HepG2 (cell line): ENCODE data around the gene TRIM66. TPM values are rescaled to one million over a fixed set of nuclear protein-coding genes. Genes with fewer than 3 reads are reported as not detected.

ENCODE experiments used
- ATAC-seq: fragments of 200-7000 bp; cut with Tn5 transposase; 3 replicates; pipeline ENCODE4 v1.9.1; 2020; ENCODE audit warnings: mild to moderate bottlenecking, moderate library complexity
- BruUV-seq: library from RNA; stranded (reverse); fragments of 400-500 nt; replicated peaks from 2 replicates; lab custom pipeline; 2021; lab: Mats Ljungman, UMichigan
- CTCF ChIA-PET: fragments of 300-600 bp; formaldehyde crosslinking; extraction: SDS; loops from one replicate; lab custom pipeline; 2021; ENCODE audit warnings: low total read pairs, inconsistent platforms, low intra/inter-chr PET ratio; lab: Yijun Ruan, JAX
- POLR2A ChIA-PET: fragments of 350-600 bp; sonication (Branson Sonifier 250); formaldehyde crosslinking; loops from one replicate; lab custom pipeline; 2020; ENCODE audit warnings: antibody characterized with exemption, inconsistent platforms; lab: Yijun Ruan, JAX
- DNase-seq: peaks from one replicate; pipeline ENCODE4 v3.0.0-alpha.2; 2015; ENCODE audit warnings: low spot score
- FAIRE-seq: peaks from 3 replicates; lab custom pipeline; 2011; peaks lifted over from hg19 to GRCh38; lab: Jason Lieb, UNC
- H2AFZ ChIP-seq: one replicate; pipeline ENCODE4 v1.6.1; 2011; ENCODE audit warnings: low read length, inconsistent platforms
- H3K27ac ChIP-seq: fragments of 300-600 bp; 3 replicates; pipeline ENCODE4 v1.8.0; 2011; ENCODE audit warnings: mixed run types, mild to moderate bottlenecking, mixed read lengths, low read length, inconsistent platforms; ENCODE audit not compliant: insufficient read depth; ENCODE audit errors: extremely low read length
- H3K27me3 ChIP-seq, 2 experiments: fragments of 200-600 bp in 1 of 2; 2 replicates in 1 of 2; 3 replicates in 1 of 2; pipeline versions ENCODE4 v1.6.0 to v1.8.0; 2011; ENCODE audit warnings: low read length in 2 of 2, mild to moderate bottlenecking in 2 of 2, moderate library complexity in 2 of 2, inconsistent platforms in 1 of 2; ENCODE audit not compliant: insufficient read depth in 2 of 2, control insufficient read depth in 1 of 2
- H3K36me3 ChIP-seq, 2 experiments: fragments of 200-600 bp in 1 of 2; replicated peaks in 1 of 2; 2 replicates in 1 of 2; 3 replicates in 1 of 2; pipeline versions ENCODE4 v1.5.1 to v1.8.0; 2011; ENCODE audit warnings: low read length in 2 of 2, inconsistent platforms in 1 of 2; ENCODE audit not compliant: insufficient read depth in 2 of 2, control insufficient read depth in 1 of 2
- H3K4me1 ChIP-seq: 2 replicates; pipeline ENCODE4 v1.5.1; 2012; ENCODE audit warnings: low read length, inconsistent platforms; ENCODE audit not compliant: insufficient read depth
- H3K4me2 ChIP-seq: 2 replicates; pipeline ENCODE4 v1.6.0; 2011; ENCODE audit warnings: low read depth, low read length, inconsistent platforms
- H3K4me3 ChIP-seq, 3 experiments: fragments of 200-600 bp in 1 of 3; sonication (generic), shearing (Covaris generic) in 1 of 3; replicated peaks in 1 of 3; 2 replicates each; pipeline ENCODE4 v1.5.1; 2011 to 2016; ENCODE audit warnings: low read length in 3 of 3, inconsistent platforms in 2 of 3, low read depth in 2 of 3, mild to moderate bottlenecking in 2 of 3, control low read depth in 1 of 3, mixed read lengths in 1 of 3; ENCODE audit not compliant: insufficient read depth in 1 of 3
- H3K79me2 ChIP-seq: one replicate; pipeline ENCODE4 v1.6.1; 2011; ENCODE audit warnings: low read length, inconsistent platforms; ENCODE audit not compliant: insufficient read depth
- H3K9ac ChIP-seq: 2 replicates; pipeline ENCODE4 v1.6.0; 2011; ENCODE audit warnings: mild to moderate bottlenecking, low read depth, low read length, inconsistent platforms; ENCODE audit not compliant: insufficient read depth
- H3K9me3 ChIP-seq: 2 replicates; pipeline ENCODE4 v1.5.1; 2012; ENCODE audit warnings: mild to moderate bottlenecking, low read length
- H4K20me1 ChIP-seq: 2 replicates; pipeline ENCODE4 v1.6.0; 2011; ENCODE audit warnings: inconsistent platforms, mild to moderate bottlenecking, low read length, moderate library complexity; ENCODE audit not compliant: insufficient read depth
- KDM5A ChIP-seq: fragments of 200-600 bp; sonication (generic); IDR thresholded peaks from 2 replicates; pipeline ENCODE4 v1.7.0; 2018; ENCODE audit warnings: antibody characterized with exemption, mild to moderate bottlenecking, low read length, borderline replicate concordance
- MEIS1 ChIP-seq: sonication (generic); formaldehyde crosslinking; IDR thresholded peaks from 2 replicates; pipeline ENCODE4 v1.9.0; 2021; ENCODE audit warnings: mild to moderate bottlenecking, missing genetic modification reagents, moderate library complexity, borderline replicate concordance
- NR3C1 ChIP-seq: sonication (generic); formaldehyde crosslinking; IDR thresholded peaks from 2 replicates; pipeline ENCODE4 v1.4.0; 2020; ENCODE audit warnings: missing genetic modification reagents
- PHF20 ChIP-seq: sonication (generic); formaldehyde crosslinking; IDR thresholded peaks from 2 replicates; pipeline ENCODE4 v1.5.0; 2020; ENCODE audit warnings: mild to moderate bottlenecking, missing genetic modification reagents
- ZFP90 ChIP-seq: sonication (generic); formaldehyde crosslinking; IDR thresholded peaks from 2 replicates; pipeline ENCODE4 v1.8.0; 2022; ENCODE audit warnings: missing genetic modification reagents, mild to moderate bottlenecking, inconsistent platforms, borderline replicate concordance
- ZNF275 ChIP-seq: sonication (generic); formaldehyde crosslinking; IDR thresholded peaks from 2 replicates; pipeline ENCODE4 v1.8.0; 2022; ENCODE audit warnings: missing genetic modification reagents, mild to moderate bottlenecking, inconsistent platforms, borderline replicate concordance
- ZNF430 ChIP-seq: sonication (generic); formaldehyde crosslinking; IDR thresholded peaks from 2 replicates; pipeline ENCODE4 v1.9.0; 2021; ENCODE audit warnings: mild to moderate bottlenecking, missing genetic modification reagents
- ZNF446 ChIP-seq: sonication (generic); formaldehyde crosslinking; IDR thresholded peaks from 2 replicates; pipeline ENCODE4 v1.5.0; 2020; ENCODE audit warnings: mild to moderate bottlenecking, missing genetic modification reagents
- ZNF564 ChIP-seq: sonication (generic); formaldehyde crosslinking; IDR thresholded peaks from 2 replicates; pipeline ENCODE4 v1.8.1; 2023; ENCODE audit warnings: mild to moderate bottlenecking, missing genetic modification reagents
- WGBS: methylation state at CpG from one replicate; pipeline ENCODE4 v1.1.6; 2017; ENCODE audit warnings: low lambda C conversion rate; 5-methylcytosine and 5-hydroxymethylcytosine counted together
- in situ Hi-C: cut with HindIII; loops from 2 replicates; pipeline ENCODE4 v1.10.0; 2017; ENCODE audit warnings: low pct_unique_long_range_greater_than_20kb; ENCODE audit not compliant: extremely low pct_ligation_motif_present
- intact Hi-C: fragments of 100-400 bp; cut with micrococcal nuclease; formaldehyde crosslinking; loops from one replicate; pipeline ENCODE4 v1.10.0; 2022; ENCODE audit not compliant: unreplicated experiment
- polyA plus RNA-seq, 8 experiments: library from polyadenylated mRNA; depleted of rRNA in 3 of 8; stranded (reverse) in 7 of 8; unstranded in 1 of 8; fragments of >200 nt; fragmentation: Illumina TruSeq in 4 of 8; extraction: Trizol in 4 of 8; gene quantifications; 2 replicates each; pipeline versions ENCODE4 v1.2.1 to v1.2.3, GENCODE V29; 2011 to 2016; ENCODE audit warnings: low read depth in 4 of 8, missing spikeins in 1 of 8, mixed read lengths in 1 of 8; ENCODE audit not compliant: insufficient read depth in 1 of 8
- total RNA-seq, 5 experiments: library from RNA; depleted of rRNA; stranded (reverse); fragments of >200 nt; fragmentation: Illumina TruSeq; extraction: Trizol; gene quantifications; 2 replicates each; pipeline ENCODE4 v1.2.3, GENCODE V29; 2016; ENCODE audit warnings: low read depth in 1 of 5
- TF ChIP-seq, protein P1 (sequence below): sonication (generic); formaldehyde crosslinking; IDR thresholded peaks from 2 replicates; pipeline ENCODE4 v1.8.0; 2022; ENCODE audit warnings: mild to moderate bottlenecking, missing genetic modification reagents, borderline replicate concordance
- TF ChIP-seq, protein P2 (sequence below): sonication (generic); formaldehyde crosslinking; IDR thresholded peaks from 2 replicates; pipeline ENCODE4 v1.8.0; 2022; ENCODE audit warnings: missing genetic modification reagents, mild to moderate bottlenecking, moderate library complexity, borderline replicate concordance

Gene TRIM66
- total and polyA plus RNA-seq, 2 of the 13 experiments (the other 11 are each of a cell fraction or from before 2014, with no cell fraction given) = 4.9 to 6.1 TPM

DNA sequence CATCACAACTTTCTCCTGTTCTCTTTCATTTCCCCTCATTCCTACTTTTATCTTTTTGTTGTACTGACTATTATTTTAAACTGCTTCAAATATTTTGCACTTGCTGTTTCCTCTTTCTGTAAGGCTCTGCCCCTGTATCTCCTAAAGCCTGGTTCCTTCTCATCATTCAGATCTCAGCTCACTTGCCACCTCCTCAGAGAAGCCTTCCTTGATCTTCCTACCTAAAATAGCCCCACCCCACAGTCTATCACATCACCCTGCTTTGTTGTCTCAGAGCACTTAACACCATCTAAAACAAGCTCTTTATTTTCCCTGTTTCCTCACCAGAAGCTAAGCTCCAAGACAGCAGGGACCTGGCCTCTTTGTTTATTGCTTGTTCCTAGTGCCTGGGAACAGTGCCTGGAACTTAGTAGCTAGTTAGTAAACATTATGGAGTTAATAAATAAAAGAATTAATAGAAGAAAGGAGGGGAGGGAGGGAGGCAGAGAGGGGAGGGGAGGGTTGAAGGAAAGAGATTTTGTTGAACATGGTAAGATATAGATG lies 85.9 kb downstream of the TRIM66 start:
- Histone ChIP-seq H3K4me3 (no peak overlapping the region), H3K9ac (no peak overlapping the region), H3K4me2 (no peak overlapping the region), H3K27ac (no peak overlapping the region), H3K36me3 (no peaks in the 10 kb centered on the region), H3K79me2 (no peaks in the 10 kb centered on the region), H4K20me1 (no peaks in the 10 kb centered on the region), H2AFZ (no peak overlapping the region), H3K9me3 (no peaks in the 10 kb centered on the region), H3K27me3 (no peaks in the 10 kb centered on the region), H3K4me1 (peaks cover 16% of the 10 kb centered on the region)
- DNase-seq (no peak), ATAC-seq (no peak), FAIRE-seq (no peak)
- ChIA-PET CTCF (no interaction called here), POLR2A (no interaction called here)
- BruUV-seq = no TSS peak
- TF ChIP-seq ZNF430 (CRISPR knock-in tag) (no peak), MEIS1 (CRISPR knock-in tag) (no peak)
- intact Hi-C loops (no loop called here), in situ Hi-C loops (no loop called here)

GRCh38 chr11:8593935-8594909 lies 88.2 kb downstream of the TRIM66 start, which contains the start of gene STK33:
Gene STK33 (minus strand): TSS chr11:8594228. CDS start chr11:8474905, 119,323 bp downstream.
- Histone ChIP-seq H3K27ac (no peak within 1 kb of the TSS), H3K9ac (peak within 1 kb of the TSS; percentile 43), H3K79me2 (no peaks in the 10 kb centered on the region), H4K20me1 (no peaks in the 10 kb centered on the region), H3K36me3 (no peaks in the 10 kb centered on the region), H3K27me3 (no peaks in the 10 kb centered on the region), H2AFZ (peak within 1 kb of the TSS; percentile 64), H3K4me3 (peak within 1 kb of the TSS; percentile 64 to 77 (median 76)), H3K4me1 (peaks cover 16% of the 10 kb centered on the region), H3K4me2 (peak within 1 kb of the TSS; percentile 93), H3K9me3 (no peaks in the 10 kb centered on the region)
- ChIA-PET POLR2A (interaction anchor here (0.9 to 1.7 kb wide), 2 partner anchors 10 to 15 kb away, joined by 3 to 6 read pairs; no protein-coding TSS in a partner anchor), CTCF (no interaction called here)
- intact Hi-C loops (no loop called here), in situ Hi-C loops (no loop called here)
- no peak for FAIRE-seq
- WGBS = 11% methylated on average over 18 of the region's 55 CpGs
- peak; percentile 43 for DNase-seq
- peak; percentile 96 for ATAC-seq
- no TSS peak for BruUV-seq
- TF ChIP-seq, protein P1, sequence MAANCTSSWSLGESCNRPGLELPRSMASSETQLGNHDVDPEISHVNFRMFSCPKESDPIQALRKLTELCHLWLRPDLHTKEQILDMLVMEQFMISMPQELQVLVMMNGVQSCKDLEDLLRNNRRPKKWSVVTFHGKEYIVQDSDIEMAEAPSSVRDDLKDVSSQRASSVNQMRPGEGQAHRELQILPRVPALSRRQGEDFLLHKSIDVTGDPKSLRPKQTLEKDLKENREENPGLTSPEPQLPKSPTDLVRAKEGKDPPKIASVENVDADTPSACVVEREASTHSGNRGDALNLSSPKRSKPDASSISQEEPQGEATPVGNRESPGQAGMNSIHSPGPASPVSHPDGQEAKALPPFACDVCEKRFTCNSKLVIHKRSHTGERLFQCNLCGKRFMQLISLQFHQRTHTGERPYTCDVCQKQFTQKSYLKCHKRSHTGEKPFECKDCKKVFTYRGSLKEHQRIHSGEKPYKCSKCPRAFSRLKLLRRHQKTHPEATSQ (CRISPR knock-in tag) = no peak
- TF ChIP-seq ZNF446 (no peak), PHF20 (CRISPR knock-in tag) (peak; percentile 54), ZNF564 (CRISPR knock-in tag) (no peak), ZNF275 (CRISPR knock-in tag) (no peak), ZFP90 (CRISPR knock-in tag) (peak; percentile 42; the same call in 1 of the 2 replicates), KDM5A (no peak), NR3C1 (CRISPR knock-in tag) (no peak)
- TF ChIP-seq, protein P2, sequence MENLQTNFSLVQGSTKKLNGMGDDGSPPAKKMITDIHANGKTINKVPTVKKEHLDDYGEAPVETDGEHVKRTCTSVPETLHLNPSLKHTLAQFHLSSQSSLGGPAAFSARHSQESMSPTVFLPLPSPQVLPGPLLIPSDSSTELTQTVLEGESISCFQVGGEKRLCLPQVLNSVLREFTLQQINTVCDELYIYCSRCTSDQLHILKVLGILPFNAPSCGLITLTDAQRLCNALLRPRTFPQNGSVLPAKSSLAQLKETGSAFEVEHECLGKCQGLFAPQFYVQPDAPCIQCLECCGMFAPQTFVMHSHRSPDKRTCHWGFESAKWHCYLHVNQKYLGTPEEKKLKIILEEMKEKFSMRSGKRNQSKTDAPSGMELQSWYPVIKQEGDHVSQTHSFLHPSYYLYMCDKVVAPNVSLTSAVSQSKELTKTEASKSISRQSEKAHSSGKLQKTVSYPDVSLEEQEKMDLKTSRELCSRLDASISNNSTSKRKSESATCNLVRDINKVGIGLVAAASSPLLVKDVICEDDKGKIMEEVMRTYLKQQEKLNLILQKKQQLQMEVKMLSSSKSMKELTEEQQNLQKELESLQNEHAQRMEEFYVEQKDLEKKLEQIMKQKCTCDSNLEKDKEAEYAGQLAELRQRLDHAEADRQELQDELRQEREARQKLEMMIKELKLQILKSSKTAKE (CRISPR knock-in tag) = no peak
